ENCODE data around the gene RPS18.

RPS18 gene

DNA sequence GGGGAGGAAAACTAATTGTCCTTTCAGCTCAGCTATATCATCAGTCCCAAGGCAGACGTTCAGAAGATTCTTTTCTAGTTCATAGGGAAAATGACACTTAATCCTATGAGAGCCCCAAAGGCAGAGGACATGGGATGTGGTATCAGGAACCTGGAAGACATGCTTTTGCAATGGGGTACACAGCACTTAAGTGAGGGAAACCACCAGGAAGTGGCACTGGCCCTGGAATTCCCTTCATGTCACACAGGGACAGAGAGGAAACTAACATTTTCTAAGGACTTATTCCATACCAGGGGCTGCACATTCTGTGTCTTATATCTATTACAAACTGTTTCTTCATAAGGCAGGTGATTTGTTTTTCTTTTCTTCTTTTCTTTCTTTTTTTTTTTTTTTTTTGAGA is 28.4 kb upstream of the RPS18 start:
- DNase-seq (ENCODE audit: low read depth): no peak
- no peak overlapping the region for H3K4me3 ChIP-seq (replicated peaks; ENCODE audit: low read depth, low read length)
- TF ChIP-seq CTCF (IDR thresholded peaks at IDR 0.05; ENCODE audit: low read length, missing control alignments): no peak

DNA sequence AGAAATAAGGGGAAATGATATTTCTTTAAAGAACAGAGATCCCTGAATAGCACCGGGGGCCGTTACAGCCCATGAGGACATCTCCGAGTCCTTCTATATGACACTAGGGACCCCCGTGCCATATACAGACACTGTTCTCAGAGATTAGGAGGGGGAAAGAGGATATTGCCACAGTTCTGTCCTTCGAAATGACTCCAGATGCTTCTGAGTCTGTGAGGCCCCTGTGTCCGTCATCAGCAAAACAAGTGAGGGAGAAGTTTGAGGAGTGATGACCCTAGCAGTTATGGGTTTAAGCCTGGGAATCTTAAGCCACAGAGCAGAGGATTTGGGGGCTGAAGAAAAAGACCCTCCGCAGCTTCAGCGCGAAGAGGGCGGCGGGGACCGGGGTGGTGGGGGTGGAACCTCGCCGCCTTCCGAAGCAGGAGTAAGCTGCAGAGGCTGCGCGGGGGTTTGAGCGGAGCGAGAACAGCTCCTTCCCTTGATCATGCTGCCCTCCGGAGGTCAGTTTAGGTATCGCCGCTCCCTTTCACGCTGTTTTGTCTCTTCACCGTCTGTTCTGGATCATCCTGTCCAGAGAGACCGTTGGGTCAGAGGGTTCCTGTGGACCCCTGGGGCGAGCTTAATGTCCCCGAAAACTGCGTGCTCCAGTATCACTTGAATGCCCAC is 23.8 kb upstream of the RPS18 start:
- H3K4me3 ChIP-seq (replicated peaks; ENCODE audit: low read depth, low read length): peak overlapping the region; percentile 79
- peak; percentile 89 for DNase-seq (ENCODE audit: low read depth)
- peak; percentile 87 for TF ChIP-seq CTCF (IDR thresholded peaks at IDR 0.05; ENCODE audit: low read length, missing control alignments)

GRCh38 chr6:33248643-33248931 is 23.3 kb upstream of the RPS18 start:
- no peak for TF ChIP-seq CTCF (IDR thresholded peaks at IDR 0.05; ENCODE audit: low read length, missing control alignments)
- H3K4me3 ChIP-seq (replicated peaks; ENCODE audit: low read depth, low read length): peak overlapping the region; percentile 79
- DNase-seq (ENCODE audit: low read depth): peak; percentile 58

GRCh38 chr6:33248932-33249731 is 22.7 kb upstream of the RPS18 start:
- H3K4me3 ChIP-seq (replicated peaks; ENCODE audit: low read depth, low read length): peak overlapping the region; percentile 79
- TF ChIP-seq CTCF (IDR thresholded peaks at IDR 0.05; ENCODE audit: low read length, missing control alignments): no peak
- peak; percentile 100 for DNase-seq (ENCODE audit: low read depth)

GRCh38 chr6:33249732-33250630 is 21.9 kb upstream of the RPS18 start:
- peak; percentile 65 for DNase-seq (ENCODE audit: low read depth)
- no peak for TF ChIP-seq CTCF (IDR thresholded peaks at IDR 0.05; ENCODE audit: low read length, missing control alignments)
- peak overlapping the region; percentile 79 for H3K4me3 ChIP-seq (replicated peaks; ENCODE audit: low read depth, low read length)

DNA sequence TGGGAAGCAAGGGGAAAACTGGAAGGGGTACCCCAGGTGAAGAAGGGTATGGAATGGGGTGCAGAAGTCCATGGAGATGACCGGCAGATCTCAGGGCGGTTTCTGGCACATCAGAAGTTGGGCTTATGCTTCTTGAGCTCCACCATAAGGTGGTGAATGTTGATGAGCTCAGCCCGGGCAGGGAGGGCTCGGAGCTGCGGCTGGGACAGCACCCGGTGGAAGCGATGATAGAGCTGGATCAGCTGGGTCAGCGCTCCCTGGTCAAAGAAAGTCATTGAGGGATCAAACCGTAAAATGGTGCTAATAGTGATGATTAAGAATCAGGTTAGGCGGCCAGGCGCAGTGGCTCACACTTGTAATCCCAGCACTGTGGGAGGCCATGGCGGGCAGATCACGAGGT is 21.1 kb upstream of the RPS18 start:
- H3K4me3 ChIP-seq (replicated peaks; ENCODE audit: low read depth, low read length): peak overlapping the region; percentile 3
- no peak for TF ChIP-seq CTCF (IDR thresholded peaks at IDR 0.05; ENCODE audit: low read length, missing control alignments)
- no peak for DNase-seq (ENCODE audit: low read depth)
